NCI-H1048 (cell line): Measurements from ENCODE around the gene MACROD2.

Experiments used
- DNase-seq: peaks from one replicate; lab custom pipeline; 2025; lab: John Stamatoyannopoulos, UW

The MACROD2 gene

GRCh38 chr20:15289337-15289736, 1294.0 kb downstream of the MACROD2 start:
- DNase-seq = no peak

- DNase-seq = no peak
These were observed 1297.1 kb downstream of the MACROD2 start for GRCh38 chr20:15292405-15292804.

- no peak for DNase-seq
These were observed 1301.1 kb downstream of the MACROD2 start for GRCh38 chr20:15296422-15296821.

DNA sequence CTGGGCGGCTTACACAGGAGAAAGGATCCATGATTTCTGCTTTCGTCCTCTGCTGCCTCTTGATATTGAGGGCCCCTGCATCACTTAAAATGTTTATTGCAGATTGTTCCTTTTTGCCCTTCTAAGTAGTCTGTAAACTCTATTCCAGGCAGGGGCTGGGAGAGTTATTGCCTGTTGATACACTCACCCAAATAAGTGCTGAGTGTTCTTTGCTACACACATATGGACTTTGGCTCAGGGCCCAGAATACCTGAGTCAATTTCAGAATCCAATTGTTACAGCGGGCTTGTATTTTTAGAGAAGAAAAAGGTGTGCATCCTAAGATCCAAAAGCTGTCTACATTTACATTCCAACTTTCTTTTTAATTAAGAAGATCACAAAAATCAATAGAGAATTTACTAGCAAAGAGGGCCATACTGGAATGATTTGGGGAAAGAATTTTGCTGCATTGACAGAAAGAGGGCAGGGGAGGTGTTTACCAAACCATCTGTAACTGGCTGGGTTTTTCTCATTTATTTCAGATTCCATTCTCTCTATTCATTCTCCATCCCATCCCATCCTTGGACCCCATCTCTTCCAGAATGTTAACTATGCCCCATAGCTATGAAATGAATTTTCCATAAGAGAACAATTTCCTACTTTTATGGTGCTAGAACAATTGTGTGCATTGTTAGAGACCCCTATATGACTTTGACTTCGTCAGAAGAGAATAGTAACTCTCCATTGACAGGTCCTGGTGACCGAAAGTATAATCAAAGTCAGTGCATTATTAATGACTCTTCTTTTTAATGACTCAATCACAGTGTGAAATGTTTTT, 1302.0 kb downstream of the MACROD2 start:
- no peak for DNase-seq

DNA sequence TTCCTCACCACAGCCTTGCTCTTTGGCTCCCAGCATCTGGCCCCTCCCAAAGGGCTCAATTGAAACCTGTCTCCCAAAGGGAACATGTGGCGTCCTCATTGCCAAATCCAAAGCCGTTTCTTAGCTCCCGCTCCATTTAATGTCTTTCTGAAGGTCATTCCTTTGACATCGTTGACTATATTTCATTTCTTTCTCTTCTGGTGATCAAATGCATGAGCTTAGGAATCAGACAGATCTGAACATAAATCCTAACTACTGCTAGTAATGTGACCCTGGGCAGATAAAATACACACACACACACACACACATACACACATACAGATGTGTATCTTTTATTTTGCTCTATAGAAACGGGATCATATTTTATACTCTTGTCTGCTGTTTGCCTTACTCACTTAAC, 1306.8 kb downstream of the MACROD2 start:
- DNase-seq = no peak

- no peak for DNase-seq
These were observed 1315.0 kb downstream of the MACROD2 start for GRCh38 chr20:15310361-15310760.

- DNase-seq = no peak
These were observed 1321.2 kb downstream of the MACROD2 start for GRCh38 chr20:15316556-15316955.

DNA sequence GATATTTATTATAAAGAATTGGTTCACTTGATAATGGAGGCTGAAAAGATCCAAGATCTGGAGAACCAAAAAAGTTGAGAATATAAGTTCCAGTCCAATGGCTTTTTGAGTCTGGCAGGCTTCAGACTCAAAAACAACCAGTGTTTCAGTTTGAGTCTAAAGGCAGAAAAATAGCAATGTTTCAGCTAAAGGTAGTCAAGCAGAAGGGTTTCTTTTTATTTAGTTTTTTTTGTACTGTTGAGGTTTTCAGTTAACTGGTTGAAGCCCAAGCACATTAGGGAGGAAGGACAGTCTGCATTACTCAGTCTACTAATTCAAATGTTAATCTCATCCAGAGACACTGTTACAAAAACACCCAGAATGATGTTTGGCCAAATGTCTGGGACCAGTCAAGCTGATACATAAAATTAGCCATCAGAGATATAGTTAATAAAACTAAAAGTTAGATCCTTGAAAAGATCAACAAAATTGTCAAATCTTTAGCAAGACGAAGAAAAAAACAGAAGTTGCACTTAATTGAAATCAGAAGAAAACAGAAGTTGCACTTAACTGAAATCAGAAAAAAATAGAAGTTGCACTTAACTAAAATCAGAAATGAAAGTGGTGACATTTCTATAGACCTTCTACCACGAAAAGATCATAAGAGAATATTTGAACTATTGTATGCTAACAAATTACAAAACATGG, 1322.4 kb downstream of the MACROD2 start:
- no peak for DNase-seq

DNA sequence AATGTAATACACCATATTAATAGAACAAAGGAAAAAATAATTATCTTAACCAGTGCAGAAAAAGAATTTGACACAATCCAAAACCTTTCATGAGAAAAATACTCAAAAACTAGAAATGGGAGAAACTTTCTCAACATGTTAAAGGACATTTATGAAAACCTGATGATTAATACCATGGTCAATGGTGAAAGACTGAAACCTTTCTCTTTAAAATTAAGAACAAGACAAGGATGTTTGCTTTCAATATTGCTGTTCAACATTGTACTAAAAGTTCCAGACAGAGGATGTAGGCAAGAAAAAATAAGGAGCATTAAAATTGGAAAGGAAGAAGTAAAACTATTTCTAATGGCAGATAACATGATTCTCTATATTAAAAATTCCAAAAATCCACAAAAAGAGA, 1323.4 kb downstream of the MACROD2 start:
- no peak for DNase-seq

GRCh38 chr20:15319439-15319838, 1324.1 kb downstream of the MACROD2 start:
- DNase-seq = no peak

- no peak for DNase-seq
These were observed 1325.6 kb downstream of the MACROD2 start for GRCh38 chr20:15320941-15321340.

DNA sequence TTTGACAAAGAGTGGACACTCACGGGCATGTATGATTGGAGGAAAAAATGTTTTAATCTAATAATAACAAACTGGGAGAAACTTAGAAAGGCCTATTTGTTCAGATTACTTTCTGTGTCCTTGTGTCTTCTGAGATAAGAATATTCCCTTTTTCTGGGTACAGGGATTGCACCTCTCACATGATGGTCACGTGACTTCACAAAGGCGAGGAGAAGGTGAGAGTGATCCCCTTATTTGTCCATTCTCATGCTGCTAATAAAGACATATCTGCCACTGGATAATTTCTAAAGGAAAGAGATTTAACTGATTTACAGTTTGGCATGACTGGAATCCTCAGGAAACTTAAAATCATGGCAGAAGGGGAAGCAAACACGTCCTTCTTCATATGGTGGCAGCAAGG, 1331.8 kb downstream of the MACROD2 start:
- no peak for DNase-seq

- no peak for DNase-seq
These were observed 1332.8 kb downstream of the MACROD2 start for GRCh38 chr20:15328084-15328483.

GRCh38 chr20:15332711-15333160, 1337.4 kb downstream of the MACROD2 start:
- no peak for DNase-seq

GRCh38 chr20:15333170-15333569, 1337.9 kb downstream of the MACROD2 start:
- no peak for DNase-seq

- no peak for DNase-seq
These were observed 1340.7 kb downstream of the MACROD2 start for GRCh38 chr20:15336011-15336410.

DNA sequence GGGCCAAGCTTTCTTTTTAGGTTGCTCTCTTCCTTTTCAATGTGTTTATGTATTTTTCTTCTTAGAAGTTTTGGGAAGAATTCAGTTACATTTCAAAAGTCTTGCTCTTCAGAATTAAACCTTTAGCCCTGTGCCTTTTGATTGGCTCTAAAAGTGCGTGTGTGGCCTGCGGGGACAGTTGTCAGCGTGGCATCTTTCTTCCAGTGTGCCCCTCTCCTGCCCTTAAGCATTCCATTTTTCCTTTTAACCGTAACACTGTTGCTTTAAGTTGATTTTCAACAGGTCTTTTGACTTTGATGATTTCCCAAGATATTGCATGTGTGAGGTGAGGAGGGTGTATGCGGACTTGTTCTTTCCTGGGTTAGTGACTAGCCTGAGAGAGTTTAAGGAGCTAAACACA, 1341.2 kb downstream of the MACROD2 start:
- DNase-seq = no peak

GRCh38 chr20:15339264-15339663, 1343.9 kb downstream of the MACROD2 start:
- no peak for DNase-seq

DNA sequence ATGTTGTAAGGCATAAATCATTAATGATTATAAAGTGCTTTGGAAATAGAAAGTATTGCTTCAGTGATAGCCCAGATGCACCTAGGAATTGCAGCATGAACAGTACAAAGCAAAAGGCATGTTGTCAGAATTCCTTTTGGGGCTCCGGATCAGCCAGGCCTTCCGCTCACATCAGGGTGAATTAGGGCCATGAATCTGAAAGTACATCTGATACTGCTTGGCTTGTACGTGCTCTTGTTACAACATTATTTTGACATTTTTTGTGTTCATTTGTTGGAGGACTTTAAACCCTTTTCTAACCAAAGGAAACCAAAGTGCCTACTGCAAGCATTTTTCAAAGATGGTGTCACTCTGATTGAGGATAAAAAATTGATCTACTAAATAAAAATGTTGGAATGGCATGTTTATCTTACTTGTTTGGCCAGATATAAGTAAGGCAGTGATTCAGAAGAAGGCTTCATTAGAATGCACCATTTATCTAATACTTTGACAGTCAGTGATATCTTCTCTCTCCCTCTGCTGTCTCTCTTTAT, 1347.7 kb downstream of the MACROD2 start:
- no peak for DNase-seq

DNA sequence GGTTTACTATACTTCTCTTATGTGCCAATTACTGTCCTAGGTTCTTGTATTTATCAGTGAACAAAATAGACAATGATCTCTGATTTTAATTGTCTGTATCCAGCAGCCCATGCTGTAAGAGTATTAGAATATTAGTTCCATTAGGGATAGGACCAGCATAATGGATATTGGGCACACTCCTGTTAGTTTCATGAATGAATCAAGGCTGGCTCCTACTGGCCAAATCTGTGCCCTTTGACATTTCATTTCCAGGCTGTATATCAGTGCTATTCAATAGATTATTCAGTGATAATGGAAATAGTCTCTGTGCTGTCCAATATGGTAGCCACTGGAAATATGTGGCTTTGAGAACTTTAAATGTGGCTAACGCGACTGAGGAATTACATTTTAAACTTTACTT, 1350.0 kb downstream of the MACROD2 start:
- no peak for DNase-seq

DNA sequence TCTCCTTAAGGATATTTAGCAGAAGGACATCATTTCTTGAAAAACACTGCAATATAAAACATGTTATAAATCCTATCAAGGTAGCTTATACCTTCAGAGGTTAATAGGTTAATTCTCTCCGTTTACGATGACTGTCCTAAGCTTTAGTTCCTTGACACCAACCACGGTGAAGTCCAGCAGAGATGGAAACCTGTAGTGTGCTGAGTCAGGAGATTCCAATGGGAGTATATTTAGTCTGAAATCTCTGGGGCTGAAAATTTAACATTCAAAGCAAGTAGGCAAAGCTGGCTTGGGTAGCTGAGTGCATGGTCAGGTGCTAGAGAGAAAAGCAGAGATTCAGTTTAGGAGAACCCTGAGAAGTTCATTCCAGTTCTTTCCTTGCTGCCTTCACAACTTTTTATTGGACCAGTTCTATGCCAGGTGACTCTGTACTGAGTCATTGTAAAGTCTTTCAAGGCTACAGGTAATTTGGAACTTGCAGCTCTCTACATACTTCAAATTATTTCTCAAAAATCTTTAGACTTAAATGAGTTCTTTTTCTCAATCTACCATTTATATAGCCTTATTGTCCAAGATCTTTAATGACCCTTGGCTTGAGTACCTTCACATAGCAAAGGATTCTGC, 1351.5 kb downstream of the MACROD2 start:
- DNase-seq = no peak

- DNase-seq = no peak
These were observed 1363.7 kb downstream of the MACROD2 start for GRCh38 chr20:15359056-15359455.

GRCh38 chr20:15362849-15363248, 1367.5 kb downstream of the MACROD2 start:
- no peak for DNase-seq
